Liver (tissue), 9 donors: Measurements from ENCODE around the gene THSD4. TPM values are rescaled to one million over a fixed set of nuclear protein-coding genes. Genes with fewer than 3 reads are reported as not detected.

ENCODE experiments used
- DNase-seq: peaks from one replicate; pipeline ENCODE4 v3.0.0-alpha.2; 2017; ENCODE audit warnings: low spot score
- H3K27ac ChIP-seq, 2 donors: one replicate each; pipeline ENCODE4 v1.7.0; 2013; ENCODE audit warnings: inconsistent platforms in 2 of 2, low read length in 2 of 2, control low read depth in 1 of 2, low read depth in 1 of 2, mild to moderate bottlenecking in 1 of 2
- H3K27me3 ChIP-seq, 4 donors: one replicate each; pipeline versions ENCODE4 v1.6.1 to v1.7.0; 2013; ENCODE audit warnings: low read length in 3 of 4, inconsistent platforms in 1 of 4, mild to moderate bottlenecking in 1 of 4, moderate library complexity in 1 of 4; ENCODE audit not compliant: control insufficient read depth in 4 of 4, insufficient read depth in 4 of 4
- H3K36me3 ChIP-seq, 4 donors: one replicate each; pipeline versions ENCODE4 v1.6.1 to v1.7.0; 2013; ENCODE audit warnings: low read length in 3 of 4, mild to moderate bottlenecking in 3 of 4, low read depth in 1 of 4, moderate library complexity in 1 of 4; ENCODE audit not compliant: control insufficient read depth in 4 of 4, insufficient read depth in 3 of 4
- H3K4me1 ChIP-seq, 4 donors: one replicate each; pipeline versions ENCODE4 v1.6.1 to v1.7.0; 2013; ENCODE audit warnings: low read length in 3 of 4, mild to moderate bottlenecking in 3 of 4, moderate library complexity in 1 of 4; ENCODE audit not compliant: control insufficient read depth in 4 of 4, insufficient read depth in 4 of 4
- H3K4me3 ChIP-seq, 3 donors: one replicate each; pipeline versions ENCODE4 v1.6.1 to v1.7.0; 2013; ENCODE audit warnings: low read length in 3 of 3, control low read depth in 1 of 3, low read depth in 1 of 3, mild to moderate bottlenecking in 1 of 3
- H3K9ac ChIP-seq, 2 donors: one replicate each; pipeline ENCODE4 v1.7.0; 2013; ENCODE audit warnings: low read length in 2 of 2, mild to moderate bottlenecking in 2 of 2, moderate library complexity in 2 of 2, control low read depth in 1 of 2, low read depth in 1 of 2
- H3K9me3 ChIP-seq, 4 donors: one replicate each; pipeline versions ENCODE4 v1.6.1 to v1.7.0; 2013; ENCODE audit warnings: low read length in 3 of 4; ENCODE audit not compliant: control insufficient read depth in 4 of 4
- CTCF ChIP-seq: fragments of 150-350 bp; IDR thresholded peaks from 2 replicates; pipeline ENCODE4 v1.5.1; 2017; ENCODE audit warnings: improper control_type of control experiment, low read depth, low read length; ENCODE audit not compliant: missing input control
- EGR1 ChIP-seq, 2 donors: IDR thresholded peaks; 2 replicates each; pipeline ENCODE4 v1.6.1; 2016 to 2018; ENCODE audit warnings: antibody characterized with exemption in 2 of 2, low read depth in 2 of 2
- FOXA1 ChIP-seq: IDR thresholded peaks from 2 replicates; pipeline ENCODE4 v1.6.1; 2016; ENCODE audit warnings: antibody characterized with exemption
- FOXA2 ChIP-seq: IDR thresholded peaks from 2 replicates; pipeline ENCODE4 v1.6.1; 2016; ENCODE audit warnings: antibody characterized with exemption
- GABPA ChIP-seq, 2 donors: IDR thresholded peaks in 1 of 2; conservative IDR thresholded peaks in 1 of 2; 2 replicates each; pipeline ENCODE4 v1.6.1; 2016; ENCODE audit warnings: antibody characterized with exemption in 2 of 2, mild to moderate bottlenecking in 1 of 2, moderate library complexity in 1 of 2
- HNF4G ChIP-seq: IDR thresholded peaks from 2 replicates; pipeline ENCODE4 v1.6.1; 2016; ENCODE audit warnings: antibody characterized with exemption
- JUND ChIP-seq, 2 donors: IDR thresholded peaks; 2 replicates each; pipeline ENCODE4 v1.6.1; 2016; ENCODE audit warnings: antibody characterized with exemption in 2 of 2
- NR2F2 ChIP-seq: IDR thresholded peaks from 2 replicates; pipeline ENCODE4 v1.6.1; 2016; ENCODE audit warnings: antibody characterized with exemption
- RAD21 ChIP-seq, 2 donors: IDR thresholded peaks; 2 replicates each; pipeline ENCODE4 v1.6.1; 2016; ENCODE audit warnings: antibody characterized with exemption in 2 of 2, mild to moderate bottlenecking in 2 of 2
- REST ChIP-seq: IDR thresholded peaks from 2 replicates; pipeline ENCODE4 v1.6.1; 2016; ENCODE audit warnings: antibody characterized with exemption, mild to moderate bottlenecking
- RXRA ChIP-seq, 2 donors: IDR thresholded peaks; 2 replicates each; pipeline ENCODE4 v1.6.1; 2017 to 2018; ENCODE audit warnings: antibody characterized with exemption in 2 of 2, mild to moderate bottlenecking in 1 of 2
- TAF1 ChIP-seq: conservative IDR thresholded peaks from 2 replicates; pipeline ENCODE4 v1.6.1; 2016; ENCODE audit warnings: antibody characterized with exemption, mild to moderate bottlenecking
- WGBS: extraction: QIAGEN DNeasy Blood & Tissue Kit; methylation state at CpG from one replicate; pipeline ENCODE4 v1.1.7; 2013; 5-methylcytosine and 5-hydroxymethylcytosine counted together
- polyA plus RNA-seq, 2 donors: library from polyadenylated mRNA; stranded (reverse) in 1 of 2; unstranded in 1 of 2; fragments of 200-250 nt in 1 of 2; fragments of >200 nt in 1 of 2; fragmentation: Nextera tagmentation in 1 of 2; extraction: Ambion mirVana in 1 of 2; gene quantifications; one replicate each; pipeline versions ENCODE4 v1.2.1 to v1.2.3, GENCODE V29; 2013 to 2015
- total RNA-seq, 2 donors: library from RNA; depleted of rRNA; stranded (reverse); fragments of >200 nt; gene quantifications; one replicate each; pipeline ENCODE4 v1.2.3, GENCODE V29; 2014
- donor health status: healthy.
- donor health status: healthy.
- donor health status: healthy.
- donor health status: healthy.
- donor health status: healthy.

The THSD4 gene
- total and polyA plus RNA-seq, 4 donors: 0.23 to 11.5 (median 1.9) TPM

- H3K27ac ChIP-seq: no peak overlapping the region
- no peak overlapping the region for H3K9ac ChIP-seq
- no peak overlapping the region for H3K4me3 ChIP-seq
- peaks cover 0 to 12% (median 6%) of the 10 kb centered on the region in 4 donors for H3K4me1 ChIP-seq
- H3K9me3 ChIP-seq: no peaks in the 10 kb centered on the region
- TF ChIP-seq REST (no peak), GABPA (IDR thresholded peaks at IDR 0.05 in 1 of 2, conservative IDR thresholded peaks at IDR 0.05 in 1 of 2) (no peak), NR2F2 (no peak), CTCF (no peak), EGR1 (IDR thresholded peaks at IDR 0.05; ENCODE audit: low read depth in 2 of 2) (no peak), FOXA2 (no peak), JUND (IDR thresholded peaks at IDR 0.05) (no peak), RAD21 (IDR thresholded peaks at IDR 0.05) (no peak), HNF4G (no peak), RXRA (IDR thresholded peaks at IDR 0.05) (no peak), TAF1 (no peak)
- 79% methylated on average over 9 of the region's 9 CpGs for WGBS
- no peaks in the 10 kb centered on the region for H3K27me3 ChIP-seq
- DNase-seq: no peak
- no peaks in the 10 kb centered on the region for H3K36me3 ChIP-seq
These were observed 484.3 kb downstream of the THSD4 start for GRCh38 chr15:71599418-71600151.

GRCh38 chr15:71600237-71600636 lies 485.0 kb downstream of the THSD4 start:
- no peak for TF ChIP-seq JUND (IDR thresholded peaks at IDR 0.05)
- TF ChIP-seq FOXA1: no peak
- TF ChIP-seq CTCF: no peak
- WGBS: 88% methylated on average over 1 of the region's 1 CpG
- DNase-seq: no peak

More at GRCh38 chr15:71600237-71600636, 485.0 kb downstream of the THSD4 start:
- H3K27ac ChIP-seq: no peak overlapping the region
- no peaks in the 10 kb centered on the region for H3K36me3 ChIP-seq
- no peak overlapping the region for H3K4me3 ChIP-seq
- H3K27me3 ChIP-seq: no peaks in the 10 kb centered on the region
- peaks cover 0 to 12% (median 6%) of the 10 kb centered on the region in 4 donors for H3K4me1 ChIP-seq
- no peaks in the 10 kb centered on the region for H3K9me3 ChIP-seq
- no peak overlapping the region for H3K9ac ChIP-seq
